Measurements from ENCODE around the gene CDRT15.
"Not testable (repeated sequence)": the region's sequence is repeated elsewhere in the genome, so short reads cannot be mapped to it uniquely, and the experiment has no call there.

CDRT15 gene

DNA sequence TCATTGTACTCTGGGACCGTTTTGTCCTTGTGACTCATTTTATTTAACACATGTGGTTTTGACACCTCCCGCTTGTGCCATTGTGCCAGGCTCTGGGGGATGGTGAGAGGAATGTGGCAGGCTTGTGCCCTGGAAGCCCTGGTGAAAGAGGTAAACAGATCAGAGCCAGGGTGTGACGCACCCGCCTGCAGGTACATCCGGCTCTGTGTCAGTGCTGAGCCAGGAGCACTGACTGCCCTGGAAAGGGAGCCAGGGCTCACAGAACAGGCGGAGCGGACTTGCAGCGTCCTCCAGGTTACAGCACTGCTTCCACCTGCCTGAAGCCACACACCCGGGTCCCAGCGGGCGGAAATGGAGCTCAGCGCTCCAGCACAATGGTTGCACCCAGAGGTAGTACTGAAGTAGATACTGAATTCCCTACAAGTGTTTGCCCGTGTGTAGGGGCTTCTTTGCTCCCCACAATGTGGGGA lies 30.6 kb downstream of the CDRT15 start:
- DNase-seq = peak; percentile 88

DNA sequence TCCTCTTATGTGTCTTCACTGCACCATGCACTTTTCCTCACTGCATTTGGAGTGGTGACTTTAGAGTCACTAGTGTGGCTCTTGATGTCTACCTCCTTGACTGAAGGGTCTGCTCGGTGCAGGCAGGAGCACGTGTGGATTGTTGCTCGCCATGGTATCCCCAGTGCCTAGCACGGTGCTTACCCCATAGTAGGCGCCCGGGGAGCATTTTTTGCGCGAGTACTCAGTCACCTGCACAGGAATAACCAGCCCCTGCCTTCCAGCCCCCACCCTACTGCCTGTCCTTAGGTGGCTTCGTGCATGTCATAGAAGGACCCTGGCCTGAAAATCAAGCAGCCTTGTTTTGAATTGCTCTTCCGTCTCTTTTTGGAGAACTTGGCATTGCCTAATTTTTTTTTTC lies 31.3 kb downstream of the CDRT15 start:
- no peak for DNase-seq

DNA sequence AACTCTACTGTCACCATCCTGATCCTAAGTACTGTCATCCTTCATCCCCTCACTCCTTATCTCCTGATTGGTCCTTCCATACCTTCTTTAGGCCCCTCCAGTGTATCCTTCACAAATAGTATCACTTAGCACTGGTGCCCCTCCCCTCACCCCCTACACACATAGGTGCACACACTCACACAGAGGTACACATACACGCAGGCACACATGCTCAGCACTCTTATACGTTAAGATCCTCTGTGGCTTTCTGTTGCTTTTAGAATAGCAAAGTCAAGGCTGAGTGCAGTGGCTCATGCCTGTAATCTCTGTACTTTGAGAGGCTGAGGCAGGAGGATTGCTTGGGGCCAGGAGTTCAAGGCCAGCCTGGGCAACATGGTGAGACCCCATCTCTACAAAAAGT lies 32.1 kb downstream of the CDRT15 start:
- DNase-seq = no peak

DNA sequence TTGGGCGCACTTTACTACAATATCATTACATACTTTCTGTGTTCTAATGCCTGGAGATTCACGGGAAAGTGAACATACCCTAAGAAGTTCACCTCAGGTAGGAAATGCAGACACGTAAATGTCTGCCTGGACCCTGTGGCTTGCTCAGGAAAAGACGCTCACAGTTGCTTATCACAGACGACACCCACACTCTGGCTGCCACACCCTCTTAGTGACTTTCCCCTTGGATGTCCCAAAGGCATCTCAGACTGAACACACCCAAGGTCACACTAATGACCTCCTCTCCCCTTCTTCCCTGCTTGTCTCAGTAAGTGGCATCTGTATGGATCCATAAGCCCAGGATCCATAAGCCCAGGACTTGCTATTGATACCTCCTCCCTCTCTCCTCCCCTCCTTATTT lies 32.6 kb downstream of the CDRT15 start:
- DNase-seq = peak; percentile 25

DNA sequence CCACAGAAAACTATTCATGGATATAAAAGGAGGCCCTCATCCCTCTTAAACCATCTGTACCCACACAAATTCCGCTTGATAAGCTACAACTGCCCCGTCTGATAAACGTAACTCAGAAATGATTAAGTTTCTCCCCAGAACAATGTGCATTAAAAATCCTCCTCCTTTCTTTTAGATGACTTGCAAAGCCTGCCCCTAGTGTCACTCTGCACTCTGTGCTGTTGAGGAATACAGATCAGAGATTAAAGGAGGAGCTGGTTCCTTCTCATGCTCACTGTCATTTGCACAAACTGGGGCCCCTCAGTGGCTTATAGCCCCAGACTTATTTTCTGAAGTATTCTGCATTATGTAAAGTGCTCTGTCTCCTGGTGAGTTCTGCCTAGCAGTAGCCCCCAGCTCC lies 33.3 kb downstream of the CDRT15 start:
- DNase-seq = peak; percentile 62

DNA sequence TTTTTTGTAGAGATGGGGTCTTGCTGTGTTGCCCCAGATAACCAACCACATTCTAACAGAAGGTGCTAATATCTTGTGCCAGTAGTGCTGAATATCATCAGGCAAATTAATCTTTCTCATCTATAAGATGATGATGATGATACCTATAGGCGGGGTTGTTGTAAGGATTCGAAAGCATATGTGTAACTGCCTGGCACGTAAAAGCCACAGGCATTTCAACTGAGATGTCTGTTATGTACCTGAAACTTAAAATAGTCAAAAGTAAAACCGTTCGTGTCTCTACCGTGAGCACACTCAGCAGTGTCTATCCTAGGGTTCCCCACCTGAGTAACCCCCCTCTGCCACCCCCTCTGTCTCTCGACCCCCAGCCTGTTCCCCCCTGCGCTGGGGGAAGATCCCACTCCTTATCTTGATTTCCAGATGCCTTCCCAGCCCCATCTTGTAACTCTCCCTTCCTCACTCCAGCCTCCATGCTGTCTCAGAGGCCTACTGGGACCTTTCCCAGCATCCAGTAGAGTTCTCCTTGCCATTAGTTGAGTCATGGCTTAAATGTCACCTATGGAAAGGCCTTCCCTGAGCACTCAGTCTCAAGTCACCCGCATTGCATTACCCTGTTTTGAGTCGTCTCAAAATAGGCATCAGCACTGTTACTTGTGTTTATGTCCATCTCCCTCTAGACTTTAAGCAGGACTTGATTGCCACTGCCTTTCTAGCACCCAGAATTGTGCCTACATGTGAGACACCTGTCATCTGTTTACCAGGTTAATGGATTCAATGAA lies 34.1 kb downstream of the CDRT15 start:
- peak; percentile 47 for DNase-seq

DNA sequence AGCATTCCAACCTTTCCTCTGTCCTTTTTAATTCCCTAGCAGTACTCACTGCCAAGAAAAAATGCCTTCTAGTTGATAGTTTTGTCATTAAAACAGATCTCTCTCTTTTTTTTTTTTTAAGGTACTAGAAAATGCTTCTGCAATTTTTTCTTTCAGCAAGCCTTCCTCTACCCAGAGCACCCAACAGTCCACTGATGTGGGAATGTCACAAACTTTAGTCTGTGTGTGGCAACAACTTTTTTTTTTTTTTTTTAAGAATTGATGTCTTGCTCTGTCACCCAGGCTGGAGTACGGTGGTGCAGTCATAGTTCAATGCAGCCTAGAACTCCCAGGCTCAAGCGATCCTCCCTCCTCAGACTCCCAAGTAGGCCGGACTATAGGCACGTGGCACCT lies 34.7 kb downstream of the CDRT15 start:
- no peak for DNase-seq

DNA sequence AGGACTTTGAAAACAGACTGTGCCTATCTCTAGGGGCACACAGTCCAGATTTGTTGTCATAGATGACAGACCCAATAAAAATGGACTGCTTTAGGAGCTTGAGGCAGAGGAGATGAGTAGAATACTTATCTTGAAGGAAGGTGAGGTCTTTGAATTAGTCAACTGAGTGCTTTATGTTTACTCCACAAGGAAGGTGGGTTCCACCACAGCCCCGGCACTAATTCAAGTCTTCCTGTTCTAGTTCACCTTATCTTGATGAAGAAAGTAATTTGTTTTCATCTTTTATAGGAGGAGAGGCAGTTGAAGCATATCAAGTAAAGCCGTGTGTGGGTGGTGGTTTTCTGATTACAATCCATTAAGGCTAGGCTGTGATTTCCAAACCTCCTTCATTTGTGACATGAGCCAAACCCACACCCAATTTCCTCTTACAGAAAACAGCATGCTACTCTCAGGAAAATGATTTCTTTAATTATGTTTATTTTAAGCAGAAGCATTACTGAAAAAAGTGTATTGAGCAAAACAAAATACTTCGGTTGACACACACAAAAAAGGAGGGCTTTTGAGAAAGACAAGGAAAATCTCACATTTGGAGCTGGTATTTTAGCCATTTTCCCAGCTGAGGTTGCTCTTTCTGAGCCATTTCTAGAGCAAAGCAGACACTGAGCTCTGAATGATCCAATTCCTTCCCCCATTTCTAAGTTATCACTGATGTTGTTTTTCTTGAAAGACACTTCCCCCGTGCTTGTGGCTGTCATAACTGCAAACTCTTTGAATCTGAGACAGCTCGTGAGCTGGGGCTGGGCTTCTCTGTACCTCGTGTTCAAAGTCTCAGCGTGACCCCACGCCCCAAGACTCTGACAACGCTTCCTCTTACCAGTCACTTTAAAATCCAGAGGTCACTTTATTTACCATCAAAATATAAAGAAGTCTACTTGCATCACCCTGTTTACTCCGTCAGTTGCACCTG lies 35.4 kb downstream of the CDRT15 start:
- peak; percentile 83 for DNase-seq

DNA sequence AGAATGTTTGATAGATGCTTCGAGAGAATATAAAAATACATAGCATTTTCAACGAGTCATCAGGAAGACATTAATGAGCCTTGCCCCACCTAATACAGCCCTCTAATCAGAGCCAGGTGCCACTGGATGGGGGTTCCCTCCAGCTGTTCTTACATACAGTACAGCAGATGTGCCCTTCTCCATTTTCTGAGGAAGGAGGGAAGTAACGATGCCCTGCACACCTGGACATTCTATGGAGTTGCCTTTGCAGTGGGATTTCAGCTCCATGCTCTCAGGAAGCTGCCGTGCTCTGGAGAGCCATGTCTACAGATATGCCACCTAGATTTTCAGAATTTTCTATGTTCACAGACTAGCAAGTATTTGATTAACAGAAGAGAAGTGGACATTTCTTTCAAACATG lies 36.3 kb downstream of the CDRT15 start:
- DNase-seq = no peak

DNA sequence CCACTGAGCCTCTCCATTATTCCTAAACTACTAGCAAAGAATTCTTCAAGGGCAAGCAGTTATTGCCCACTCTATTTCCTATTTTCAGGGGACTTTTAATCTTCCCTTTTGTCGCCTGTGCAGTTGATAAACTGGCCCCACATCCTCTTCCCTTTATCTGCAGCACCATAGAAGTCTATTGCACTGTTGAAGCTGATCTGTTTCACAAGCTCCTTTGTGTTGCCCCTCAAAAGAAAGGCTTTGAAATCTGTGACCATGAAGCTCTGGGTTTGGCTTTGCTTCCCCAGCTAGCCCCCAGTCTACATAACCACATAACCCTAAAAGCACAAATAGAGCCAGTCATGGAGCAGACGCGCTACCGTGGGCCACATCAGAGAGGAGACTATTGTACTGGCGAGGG lies 37.1 kb downstream of the CDRT15 start:
- no peak for DNase-seq

DNA sequence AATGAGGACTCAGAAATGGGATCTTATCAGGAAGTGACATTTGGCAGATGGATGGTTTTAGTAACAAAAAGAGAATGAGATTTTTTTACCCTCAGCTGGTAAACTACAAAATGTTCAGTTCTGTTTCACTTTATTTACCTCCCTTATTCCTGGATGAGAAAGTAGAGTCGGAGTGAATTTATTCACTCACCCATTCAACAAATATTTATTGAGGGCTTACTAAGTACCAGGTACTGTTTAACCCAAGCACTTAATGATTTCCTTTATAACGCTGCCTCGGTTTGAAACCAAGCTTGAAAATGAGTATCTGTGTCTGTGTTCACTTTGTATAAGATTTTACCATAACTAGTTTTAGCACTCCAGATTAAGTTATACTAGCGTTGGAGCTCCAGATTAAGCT lies 38.1 kb downstream of the CDRT15 start:
- DNase-seq = no peak

DNA sequence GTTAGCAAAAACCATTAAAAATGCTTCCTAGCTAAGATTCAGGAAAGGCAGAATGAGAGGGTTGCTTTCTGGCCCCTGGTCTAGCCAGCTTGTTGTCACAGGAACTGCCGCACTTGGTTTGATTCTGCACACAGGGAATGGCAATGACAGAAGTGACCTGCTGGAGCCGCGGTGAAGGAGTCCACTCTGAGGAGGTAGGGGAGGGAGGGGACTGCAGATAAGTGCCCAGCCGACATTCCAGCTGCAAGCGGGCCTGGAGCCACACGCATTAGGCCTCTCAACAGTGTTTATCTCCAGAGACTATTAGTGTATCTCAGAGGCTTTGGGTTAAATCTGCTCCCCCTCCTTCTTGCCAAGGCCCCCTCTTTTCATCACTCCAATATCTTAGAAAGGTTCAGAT lies 38.6 kb downstream of the CDRT15 start:
- no peak for DNase-seq

DNA sequence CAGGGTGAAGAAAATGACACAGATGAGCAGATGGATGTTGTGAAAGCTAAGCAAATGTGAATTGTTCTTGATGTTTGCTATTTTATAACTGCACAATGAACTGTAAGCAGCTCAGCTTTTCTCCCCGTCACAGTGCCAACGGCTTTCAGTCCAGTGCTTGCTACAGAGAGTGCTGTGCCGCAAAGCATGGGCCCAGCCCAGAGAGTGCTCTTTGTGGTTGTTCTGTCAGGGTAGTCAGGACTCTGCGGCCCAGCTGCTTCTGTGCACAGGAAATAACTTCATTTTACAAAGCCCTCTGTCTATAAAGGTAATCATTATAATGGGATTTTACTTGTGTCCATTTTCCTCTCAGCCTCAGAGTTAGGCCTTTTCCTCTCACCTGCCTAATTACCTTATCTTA lies 39.1 kb downstream of the CDRT15 start:
- peak; percentile 73 for DNase-seq

DNA sequence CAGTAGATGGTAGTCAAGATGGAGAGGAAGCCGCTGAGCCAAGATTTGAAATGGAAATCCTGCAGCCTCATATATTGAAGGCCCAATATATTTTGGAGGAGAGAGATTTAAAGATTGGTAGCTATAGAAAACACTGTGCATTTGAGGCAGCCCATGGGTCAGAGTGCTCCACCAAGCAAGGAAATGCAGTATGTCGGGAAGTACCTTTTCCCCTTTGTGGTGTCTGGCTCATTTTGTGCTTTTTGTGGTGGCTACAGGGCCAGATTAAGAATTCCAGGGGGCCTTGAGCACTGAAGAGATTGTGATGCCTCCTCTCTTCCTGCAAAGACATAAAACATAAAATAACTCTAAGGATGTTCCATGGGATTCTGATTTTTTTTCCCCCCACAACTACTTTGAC lies 39.6 kb downstream of the CDRT15 start:
- DNase-seq = peak; percentile 54

DNA sequence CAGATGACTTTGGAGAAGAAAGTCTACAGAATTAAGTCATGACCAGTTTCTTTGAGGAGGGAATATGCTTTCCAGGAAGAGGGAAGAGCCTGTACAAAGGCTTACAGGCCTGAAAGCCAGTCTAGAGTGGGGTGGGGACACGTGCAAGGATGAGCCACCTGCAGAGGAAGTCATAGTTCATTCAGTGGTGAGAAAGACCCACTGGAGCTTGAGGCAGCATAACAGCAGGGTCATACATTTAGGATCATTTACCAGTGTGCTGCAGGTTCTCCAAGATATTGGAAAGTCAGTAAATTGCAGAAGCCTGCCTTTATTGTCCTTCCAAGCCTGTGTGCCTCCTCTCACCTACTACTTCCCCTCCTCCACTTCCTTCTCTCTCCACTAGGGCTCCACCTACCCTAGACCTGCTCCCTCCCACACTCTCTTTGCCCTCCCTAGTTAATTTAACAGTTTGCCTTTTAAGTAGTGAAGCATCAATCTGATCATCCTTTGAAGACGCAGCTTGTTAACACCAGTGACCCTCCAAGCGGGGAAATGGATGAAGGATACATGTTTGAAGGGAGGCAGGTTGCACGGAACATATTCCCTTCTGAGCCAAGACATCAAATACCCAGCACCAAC lies 40.2 kb downstream of the CDRT15 start:
- peak; percentile 62 for DNase-seq

DNA sequence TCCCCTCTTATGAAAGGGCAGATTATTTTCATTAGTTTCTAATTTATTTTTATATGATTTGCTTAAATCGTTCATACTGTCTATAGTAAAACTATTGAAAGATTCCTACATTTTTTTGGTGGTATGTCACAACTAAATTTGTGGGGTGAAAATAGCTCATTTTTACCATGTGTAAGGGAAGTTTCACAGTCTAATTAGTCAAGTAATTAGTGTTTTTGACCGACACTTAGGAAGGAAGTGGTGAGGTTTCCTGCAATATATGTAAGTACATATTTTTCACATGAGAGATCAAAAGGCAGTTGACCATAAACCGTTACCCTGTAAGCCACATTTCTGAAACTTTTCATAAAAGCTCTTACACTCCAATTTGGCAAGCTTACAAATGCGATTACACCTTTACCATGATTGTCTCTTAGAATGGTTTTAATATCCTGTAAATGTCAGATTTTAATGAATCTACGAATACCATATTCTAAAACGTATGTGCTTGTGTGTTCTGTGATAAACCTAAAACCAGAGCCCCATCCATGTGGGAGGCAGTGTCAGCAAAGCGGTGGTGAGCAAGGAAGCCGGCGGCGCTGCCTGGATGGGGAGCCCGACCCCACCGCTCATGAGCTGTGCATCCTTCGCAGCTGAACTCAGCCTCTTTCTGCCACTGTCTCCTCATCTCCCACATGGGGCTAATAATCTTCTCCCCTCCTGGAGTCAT lies 43.9 kb downstream of the CDRT15 start:
- peak; percentile 52 for DNase-seq

DNA sequence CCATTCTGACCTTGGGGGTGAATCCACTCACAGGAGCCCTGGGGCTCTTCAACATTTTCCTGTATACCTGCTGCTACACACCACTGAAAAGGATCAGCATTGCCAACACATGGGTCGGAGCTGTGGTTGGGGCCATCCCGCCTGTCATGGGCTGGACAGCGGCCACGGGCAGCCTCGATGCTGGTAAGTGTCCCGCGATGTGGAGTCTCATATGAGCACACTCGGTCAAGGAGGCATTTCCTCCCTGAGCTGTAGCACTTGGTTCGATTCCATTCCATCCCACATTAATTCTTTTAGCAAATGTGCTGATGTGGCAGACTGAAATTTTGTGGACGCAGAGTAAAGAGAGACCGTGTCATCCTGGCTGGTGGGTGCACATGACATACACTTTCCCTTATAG lies 44.6 kb downstream of the CDRT15 start:
- not testable (repeated sequence) for DNase-seq

DNA sequence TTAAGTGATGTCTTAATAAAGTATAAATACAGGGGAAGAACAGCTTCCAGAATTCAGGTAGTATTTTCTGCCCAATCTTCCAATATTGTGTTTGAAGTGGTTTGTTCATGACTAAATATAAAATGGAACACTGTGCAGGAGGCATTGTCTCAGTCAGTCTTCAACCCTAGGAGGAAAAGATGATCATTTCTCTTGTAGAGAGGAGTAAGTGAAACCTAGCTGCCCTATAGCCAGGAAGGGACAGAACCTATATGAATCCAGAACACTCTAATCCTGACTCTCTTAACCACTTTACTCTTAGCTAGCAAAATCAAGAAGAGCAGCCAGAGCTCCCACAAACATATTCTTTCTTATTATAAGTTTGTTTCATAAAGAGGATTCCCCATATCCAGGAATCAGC lies 45.2 kb downstream of the CDRT15 start:
- not testable (repeated sequence) for DNase-seq

DNA sequence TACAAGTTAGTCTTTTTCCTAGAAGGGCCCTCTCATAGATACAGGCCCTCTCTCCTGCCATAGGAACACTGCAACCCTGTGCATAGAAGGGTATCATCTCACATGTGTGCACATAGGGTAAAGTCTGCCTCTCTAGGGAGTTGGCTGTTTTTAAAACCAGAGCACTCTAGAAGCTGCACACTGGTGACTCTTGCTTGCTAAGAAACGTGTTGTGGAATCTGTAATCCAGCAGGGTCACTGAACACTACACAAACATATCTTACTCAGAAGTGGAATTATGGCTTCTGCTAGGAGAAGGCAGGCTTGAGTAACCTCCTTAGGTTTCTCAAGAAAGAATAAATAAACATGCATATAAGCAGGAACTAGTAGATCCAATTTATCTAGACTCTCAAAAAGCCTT lies 45.9 kb downstream of the CDRT15 start:
- not testable (repeated sequence) for DNase-seq

DNA sequence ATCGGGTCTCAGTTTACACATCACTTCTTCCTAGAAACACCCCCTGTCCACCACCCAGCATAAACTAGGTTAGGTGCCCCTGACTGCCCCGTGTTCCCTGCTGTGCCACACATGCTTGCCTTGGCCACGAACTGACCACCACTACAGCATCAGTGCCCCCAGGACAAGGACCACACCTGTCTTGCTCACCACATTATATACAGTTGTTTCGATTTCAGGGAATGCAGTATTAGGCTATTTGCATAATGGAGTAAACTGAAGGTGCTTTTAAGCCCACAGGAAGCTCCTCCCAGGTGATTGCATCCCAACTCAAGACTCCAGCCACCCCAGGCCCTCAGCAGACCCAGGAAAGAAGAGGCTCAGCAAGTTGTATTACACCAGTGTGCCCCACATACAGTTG lies 50.2 kb downstream of the CDRT15 start:
- DNase-seq = not testable (repeated sequence)

Measured in activated CD4-positive, alpha-beta T cell treated with anti-CD3 and anti-CD28 coated beads, Interleukin-2, Interleukin-6, amounts not matched to agents 100 ng/mL and 50 ng/mL, durations not matched to agents 16 hours and 8 hours (primary cell).